GOT3 (cell line): ENCODE results near the gene NIFK.
"Not testable (repeated sequence)": the region's sequence is repeated elsewhere in the genome, so short reads cannot be mapped to it uniquely, and the experiment has no call there.

Source experiments
- DNase-seq: peaks from one replicate; lab custom pipeline; 2025; ENCODE audit warnings: mixed read lengths; lab: John Stamatoyannopoulos, UW

Gene NIFK

DNA sequence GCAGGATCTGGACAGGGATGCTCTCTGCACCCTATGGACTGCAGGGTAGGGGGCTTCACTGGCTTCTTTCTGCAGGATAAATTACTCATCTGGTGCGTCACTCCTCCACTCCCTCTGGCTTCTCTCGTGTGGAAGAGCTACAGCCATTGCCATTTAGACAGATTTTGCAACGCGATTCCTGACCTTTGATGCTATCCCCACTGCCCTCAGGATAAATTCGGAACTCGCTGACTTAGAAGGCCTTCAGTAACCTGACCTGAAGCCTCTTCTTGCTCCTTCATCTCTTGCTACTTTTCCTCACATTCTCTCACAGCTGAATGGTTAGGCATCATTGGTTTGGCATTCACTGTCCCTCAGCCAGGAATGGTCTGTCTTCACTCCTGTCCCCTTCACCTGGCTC, 5.3 kb downstream of the NIFK start:
- no peak for DNase-seq

GRCh38 chr2:121727950-121728349, 8.7 kb downstream of the NIFK start:
- no peak for DNase-seq

GRCh38 chr2:121727332-121727731, 9.3 kb downstream of the NIFK start:
- no peak for DNase-seq

GRCh38 chr2:121723316-121723715, 13.4 kb downstream of the NIFK start:
- DNase-seq, result no peak

DNA sequence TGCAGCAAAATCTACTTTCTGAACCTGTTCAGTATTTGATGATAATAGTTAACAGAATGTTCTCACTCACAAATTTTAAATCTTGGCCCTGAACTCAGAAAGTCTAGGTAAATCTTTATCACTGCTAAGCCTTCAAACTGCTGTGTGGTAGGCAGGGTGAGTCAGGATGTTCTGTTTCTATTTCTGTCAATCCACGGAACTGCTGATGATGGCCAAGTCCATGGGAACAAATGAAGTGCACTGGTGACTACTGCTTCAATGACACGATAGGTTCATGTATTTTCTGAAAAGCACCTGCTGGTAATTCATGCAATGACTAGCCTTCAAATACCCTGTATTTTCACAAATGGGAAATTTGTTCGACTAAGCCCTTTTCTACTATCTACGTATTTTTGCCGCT, 14.2 kb downstream of the NIFK start:
- no peak for DNase-seq

GRCh38 chr2:121721926-121722325, 14.7 kb downstream of the NIFK start:
- no peak for DNase-seq

DNA sequence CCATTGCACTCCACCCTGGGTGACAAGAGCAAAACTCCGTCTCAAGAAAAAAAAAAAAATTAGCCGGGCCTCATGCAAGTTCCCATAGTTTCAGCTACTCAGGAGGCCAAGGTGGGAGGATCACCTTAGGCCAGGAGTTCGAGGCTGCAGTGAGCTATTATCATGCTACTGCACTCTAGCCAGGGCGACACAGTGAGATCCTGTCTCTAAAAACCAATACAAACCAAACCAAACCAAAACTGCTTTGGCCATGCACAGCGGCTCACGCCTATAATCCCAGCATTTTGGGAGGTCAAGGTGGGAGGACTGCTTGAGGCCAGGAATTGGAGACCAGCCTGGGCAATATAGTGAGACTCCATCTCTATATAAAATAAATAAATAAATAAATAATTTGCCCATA, 19.1 kb downstream of the NIFK start:
- DNase-seq, result no peak

- DNase-seq, result no peak
Measured at GRCh38 chr2:121716126-121716525, 20.5 kb downstream of the NIFK start.

- DNase-seq, result not testable (repeated sequence)
Measured at GRCh38 chr2:121711481-121711880, 25.2 kb downstream of the NIFK start.

- DNase-seq, result no peak
Measured at GRCh38 chr2:121710470-121711170, 26.1 kb downstream of the NIFK start.

GRCh38 chr2:121709776-121710469, 26.8 kb downstream of the NIFK start:
- no peak for DNase-seq

- DNase-seq, result no peak
Measured at GRCh38 chr2:121707920-121708361, 28.7 kb downstream of the NIFK start.

DNA sequence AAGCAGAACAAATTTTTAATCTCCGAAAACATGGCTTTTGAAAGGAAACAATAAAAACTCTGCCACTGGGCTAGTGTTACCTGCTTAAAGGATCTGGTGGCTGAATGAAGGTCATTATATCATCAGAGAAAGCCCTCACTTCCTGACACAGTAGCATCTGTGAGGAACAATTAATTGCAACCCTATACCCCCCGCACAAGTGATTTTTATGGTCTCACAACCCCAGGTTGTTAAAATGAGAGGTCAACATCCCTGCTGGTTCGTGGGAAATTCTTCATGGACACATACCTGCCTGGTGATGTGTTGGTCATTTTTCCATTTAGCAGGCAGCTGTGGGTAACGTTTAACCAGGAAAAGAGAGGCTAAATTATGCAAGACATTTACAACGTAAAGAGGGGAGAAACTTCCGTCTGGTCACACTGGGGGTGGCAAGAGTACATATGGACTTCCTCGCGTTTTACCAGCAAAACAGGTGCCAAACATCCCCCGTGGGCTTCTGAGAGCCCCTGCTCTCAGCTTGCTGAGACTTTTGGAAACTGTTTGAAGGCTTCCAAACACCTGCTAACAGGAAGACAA, 29.2 kb downstream of the NIFK start:
- DNase-seq, result no peak

DNA sequence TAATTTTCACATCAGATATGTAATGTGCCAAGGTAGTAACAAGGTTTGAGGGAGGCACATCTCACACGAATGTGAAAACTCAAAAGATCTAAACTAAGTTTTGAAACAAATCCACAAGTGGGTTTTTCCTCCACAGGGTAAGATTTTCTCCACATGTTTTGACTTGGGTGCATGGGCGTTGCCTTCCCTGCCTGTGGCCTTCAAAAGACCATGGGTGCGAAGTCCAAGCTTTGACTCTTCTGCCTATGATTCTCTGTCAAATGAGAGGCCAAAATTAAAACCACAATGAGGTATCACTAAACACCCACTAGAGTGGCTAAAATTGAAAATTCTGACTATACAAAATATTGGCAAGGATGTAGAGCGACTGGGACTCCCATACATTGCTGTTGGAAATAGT, 30.7 kb downstream of the NIFK start:
- DNase-seq, result no peak

DNA sequence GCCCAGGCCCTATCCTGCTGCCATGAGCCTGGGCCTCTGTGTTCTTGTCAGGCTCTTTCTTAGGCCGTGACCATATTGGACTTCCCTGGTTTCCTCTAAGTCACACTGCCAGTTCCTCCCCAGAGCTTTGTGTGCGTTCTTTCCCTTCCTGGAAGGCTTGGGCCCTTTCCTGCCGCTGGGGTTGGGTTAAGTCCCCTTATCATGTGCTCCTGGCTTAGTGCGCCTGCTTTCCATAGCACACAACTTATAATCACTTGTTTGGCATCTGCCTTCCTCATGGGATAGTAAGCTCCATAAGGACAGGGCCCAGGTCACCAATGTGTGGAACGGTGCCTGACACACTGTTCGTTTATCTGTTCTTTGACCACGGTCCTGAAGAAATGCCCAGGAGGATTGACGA, 31.3 kb downstream of the NIFK start:
- DNase-seq, result no peak

- DNase-seq, result not testable (repeated sequence)
Measured at GRCh38 chr2:121701761-121702160, 34.9 kb downstream of the NIFK start.

DNA sequence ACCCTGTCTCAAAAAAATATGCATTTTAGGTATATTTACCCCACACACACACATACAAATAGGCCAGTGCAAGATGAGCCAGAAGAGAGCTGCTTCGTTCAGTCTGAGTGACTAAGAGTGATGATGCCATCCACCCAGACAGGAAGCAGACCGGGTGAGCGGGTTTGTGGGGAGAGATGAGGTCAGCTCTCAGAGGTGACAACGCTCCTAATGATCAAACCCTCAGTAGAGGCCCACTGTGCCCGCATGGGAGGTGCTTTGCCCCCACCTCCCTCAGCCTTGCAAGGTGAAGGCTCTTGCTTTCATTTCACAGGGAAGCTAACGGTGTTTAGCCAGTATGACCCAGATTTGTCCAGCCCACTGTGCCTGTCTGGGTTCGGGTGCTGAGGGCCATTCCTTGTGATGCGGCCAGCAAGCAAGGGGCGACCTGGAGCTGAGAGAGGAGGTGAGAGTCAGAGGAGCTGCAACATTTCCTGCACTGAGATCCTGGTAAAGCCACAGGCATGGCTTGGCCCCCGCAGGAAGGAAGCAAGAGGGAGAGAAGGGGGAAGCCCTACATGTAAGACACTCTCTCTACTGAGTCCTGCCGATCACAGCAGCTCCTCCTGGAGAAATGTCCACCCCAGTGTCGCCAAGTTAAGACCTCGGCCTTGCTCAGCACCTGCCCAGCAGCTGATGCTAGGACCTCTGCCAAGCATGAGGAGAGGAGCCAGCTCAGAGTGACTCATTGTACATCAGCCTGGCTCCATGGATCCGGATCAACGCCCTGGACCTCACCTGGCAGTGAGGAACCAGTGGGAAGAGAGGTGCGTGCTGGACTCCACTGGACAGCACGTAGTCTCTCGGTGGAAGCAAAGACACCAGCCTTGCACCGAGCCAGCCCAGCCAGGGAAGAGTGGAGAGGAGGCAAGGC, 37.0 kb downstream of the NIFK start:
- peak; percentile 33 for DNase-seq

DNA sequence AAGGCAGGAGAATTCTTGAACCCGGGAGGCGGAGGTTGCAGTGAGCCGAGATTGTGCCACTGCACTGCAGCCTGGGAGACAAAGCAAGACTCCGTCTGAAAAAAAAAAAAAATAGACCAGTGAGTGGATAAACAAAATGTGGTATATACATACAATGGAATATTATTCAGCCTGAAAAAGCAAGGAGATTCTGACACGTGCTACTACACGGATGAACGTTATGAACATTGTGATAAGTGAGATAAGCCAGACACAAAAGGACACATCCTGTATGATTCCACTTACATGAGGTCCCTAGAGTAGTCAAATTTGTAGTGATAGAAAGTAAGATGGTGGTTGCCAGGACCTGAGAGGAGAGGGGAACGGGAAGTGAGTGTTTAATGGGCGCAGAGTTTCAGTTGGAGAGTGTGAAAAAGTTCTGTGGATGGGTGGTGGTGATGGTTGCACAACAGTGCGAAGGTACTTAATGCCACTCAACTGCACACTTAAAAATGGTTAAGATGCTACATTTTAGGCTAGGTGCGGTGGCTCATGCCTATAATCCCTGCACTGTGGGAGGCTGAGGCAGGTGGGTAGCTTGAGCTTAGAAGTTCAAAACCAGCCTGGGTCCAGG, 38.3 kb downstream of the NIFK start:
- no peak for DNase-seq

DNA sequence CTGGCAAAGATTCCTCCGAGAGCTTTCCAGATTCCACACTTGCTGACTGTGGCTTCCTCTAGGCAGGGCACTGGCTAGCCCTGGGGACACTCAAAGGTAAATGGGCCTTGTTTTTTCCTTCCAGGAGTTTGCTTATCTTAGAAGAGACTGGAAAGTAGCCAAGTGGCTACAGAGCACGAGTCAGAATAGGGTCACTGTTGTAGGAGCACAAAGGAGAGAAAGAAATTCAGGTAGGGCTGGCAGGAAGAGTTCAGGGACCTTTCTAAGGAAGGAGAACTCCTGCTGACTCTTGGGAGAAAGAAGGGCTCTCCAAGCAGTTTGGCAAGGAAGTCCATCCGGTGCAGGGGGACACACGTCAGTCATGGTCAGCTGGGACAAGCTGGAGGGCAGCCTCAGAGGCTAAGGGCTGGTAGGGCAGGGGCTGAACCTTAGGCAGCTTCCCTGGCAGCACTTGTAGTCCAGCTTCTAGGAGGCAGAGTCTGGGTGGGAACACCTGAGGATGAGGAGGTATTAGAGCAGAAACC, 39.5 kb downstream of the NIFK start:
- DNase-seq, result no peak

- DNase-seq, result no peak
Measured at GRCh38 chr2:121696410-121696930, 40.2 kb downstream of the NIFK start.

- no peak for DNase-seq
Measured at GRCh38 chr2:121695171-121695451, 41.6 kb downstream of the NIFK start.
